Mesendoderm (in vitro differentiated cells): ENCODE data around the gene CHCHD3.

Experiments used
- DNase-seq: peaks from one replicate; pipeline ENCODE4 v3.0.0; 2013
- H2AK5ac ChIP-seq: 2 replicates; pipeline ENCODE4 v1.6.1; 2013; ENCODE audit warnings: low read length, inconsistent platforms
- H2BK120ac ChIP-seq: 2 replicates; pipeline ENCODE4 v1.6.1; 2013; ENCODE audit warnings: low read depth, mild to moderate bottlenecking, low read length, moderate library complexity, mixed read lengths
- H2BK15ac ChIP-seq: replicated peaks from 2 replicates; pipeline ENCODE4 v1.6.1; 2013; ENCODE audit warnings: low read depth, mild to moderate bottlenecking, moderate library complexity
- H2BK5ac ChIP-seq: 2 replicates; pipeline ENCODE4 v1.6.1; 2013; ENCODE audit warnings: low read length, inconsistent platforms
- H3K18ac ChIP-seq: 2 replicates; pipeline ENCODE4 v1.6.1; 2013; ENCODE audit warnings: mild to moderate bottlenecking, low read length, mixed read lengths
- H3K23ac ChIP-seq: one replicate; pipeline ENCODE4 v1.6.1; 2013; ENCODE audit warnings: low read length
- H3K27ac ChIP-seq: 2 replicates; pipeline ENCODE4 v1.5.1; 2013; ENCODE audit warnings: low read depth, mild to moderate bottlenecking, inconsistent platforms, low read length, moderate library complexity
- H3K27me3 ChIP-seq: 2 replicates; pipeline ENCODE4 v1.6.1; 2013; ENCODE audit warnings: low read length, control low read depth, mild to moderate bottlenecking, inconsistent platforms; ENCODE audit not compliant: insufficient read depth, poor library complexity
- H3K36me3 ChIP-seq: 2 replicates; pipeline ENCODE4 v1.6.1; 2013; ENCODE audit warnings: low read length, inconsistent platforms; ENCODE audit not compliant: control insufficient read depth, insufficient read depth
- H3K4ac ChIP-seq: one replicate; pipeline ENCODE4 v1.6.1; 2013; ENCODE audit warnings: low read depth, mild to moderate bottlenecking, low read length, moderate library complexity
- H3K4me1 ChIP-seq: 2 replicates; pipeline ENCODE4 v1.6.1; 2013; ENCODE audit warnings: low read depth, low read length, inconsistent platforms; ENCODE audit not compliant: control insufficient read depth
- H3K4me2 ChIP-seq: 2 replicates; pipeline ENCODE4 v1.6.1; 2013; ENCODE audit warnings: low read length
- H3K4me3 ChIP-seq: 2 replicates; pipeline ENCODE4 v1.5.1; 2013; ENCODE audit warnings: mild to moderate bottlenecking, low read length
- H3K56ac ChIP-seq: one replicate; pipeline ENCODE4 v1.6.1; 2013; ENCODE audit warnings: low read length
- H3K79me1 ChIP-seq: 2 replicates; pipeline ENCODE4 v1.6.1; 2013; ENCODE audit warnings: low read length, inconsistent platforms
- H3K79me2 ChIP-seq: 2 replicates; pipeline ENCODE4 v1.6.1; 2013; ENCODE audit warnings: mild to moderate bottlenecking, low read length; ENCODE audit not compliant: control insufficient read depth, insufficient read depth
- H3K9ac ChIP-seq: 2 replicates; pipeline ENCODE4 v1.6.1; 2013; ENCODE audit warnings: low read length, inconsistent platforms
- H4K5ac ChIP-seq: one replicate; pipeline ENCODE4 v1.6.1; 2013; ENCODE audit warnings: low read length
- H4K8ac ChIP-seq: one replicate; pipeline ENCODE4 v1.6.1; 2013; ENCODE audit warnings: low read depth, mild to moderate bottlenecking, control low read depth, low read length, moderate library complexity
- WGBS: extraction: QIAGEN DNeasy Blood & Tissue Kit; methylation state at CpG from one replicate; pipeline ENCODE4 v1.1.7; 2013; ENCODE audit warnings: low lambda C conversion rate, missing lambda C conversion rate; ENCODE audit not compliant: insufficient coverage; ENCODE audit errors: extremely low coverage; 5-methylcytosine and 5-hydroxymethylcytosine counted together

CHCHD3 gene

GRCh38 chr7:132993377-132994013 is 88.4 kb downstream of the CHCHD3 start:
- Histone ChIP-seq H3K4me3 (no peak overlapping the region), H3K4me1 (peaks cover 7% of the 10 kb centered on the region), H2BK120ac (no peak overlapping the region), H2AK5ac (no peak overlapping the region), H3K9ac (no peak overlapping the region), H3K27me3 (no peaks in the 10 kb centered on the region), H3K23ac (no peak overlapping the region), H3K18ac (no peak overlapping the region), H3K79me2 (peaks cover 12% of the 10 kb centered on the region), H4K8ac (no peak overlapping the region), H2BK15ac (no peak overlapping the region), H3K79me1 (peaks cover 9% of the 10 kb centered on the region), H3K4me2 (no peak overlapping the region), H4K5ac (no peak overlapping the region), H3K36me3 (no peaks in the 10 kb centered on the region), H3K56ac (no peak overlapping the region), H3K4ac (no peak overlapping the region), H2BK5ac (no peak overlapping the region), H3K27ac (no peak overlapping the region)
- peak; percentile 24 for DNase-seq
- no CpG with 5 or more reads among the region's 5 CpGs for WGBS

- Histone ChIP-seq H2AK5ac (no peak overlapping the region), H3K9ac (no peak overlapping the region), H3K4me2 (no peak overlapping the region), H3K36me3 (no peaks in the 10 kb centered on the region), H2BK5ac (no peak overlapping the region), H3K79me1 (peaks cover 11% of the 10 kb centered on the region), H3K4me1 (peaks cover 7% of the 10 kb centered on the region), H3K23ac (no peak overlapping the region), H3K27me3 (no peaks in the 10 kb centered on the region), H2BK15ac (no peak overlapping the region), H4K8ac (no peak overlapping the region), H3K4ac (no peak overlapping the region), H3K79me2 (peaks cover 12% of the 10 kb centered on the region), H3K56ac (no peak overlapping the region), H2BK120ac (no peak overlapping the region), H3K18ac (peak overlapping the region; percentile 65), H3K4me3 (no peak overlapping the region), H3K27ac (no peak overlapping the region), H4K5ac (no peak overlapping the region)
- no CpG with 5 or more reads among the region's 9 CpGs for WGBS
- DNase-seq: peak; percentile 35
Observed at GRCh38 chr7:132991615-132992587, 90.0 kb downstream of the CHCHD3 start.

GRCh38 chr7:132988117-132988516 is 93.8 kb downstream of the CHCHD3 start:
- no peak overlapping the region for H2BK120ac ChIP-seq
- no peak overlapping the region for H3K56ac ChIP-seq
- WGBS: no CpG with 5 or more reads among the region's 1 CpG
- H3K4me2 ChIP-seq: no peak overlapping the region
- H2BK15ac ChIP-seq: no peak overlapping the region
- no peak overlapping the region for H3K18ac ChIP-seq
- peaks cover 5% of the 10 kb centered on the region for H3K79me2 ChIP-seq
- H3K79me1 ChIP-seq: peaks cover 10% of the 10 kb centered on the region
- no peak overlapping the region for H4K8ac ChIP-seq
- no peak overlapping the region for H3K4me3 ChIP-seq
- no peaks in the 10 kb centered on the region for H3K27me3 ChIP-seq
- no peak overlapping the region for H3K27ac ChIP-seq
- no peak overlapping the region for H2AK5ac ChIP-seq
- no peak for DNase-seq
- H4K5ac ChIP-seq: no peak overlapping the region
- peaks cover 2% of the 10 kb centered on the region for H3K4me1 ChIP-seq
- H2BK5ac ChIP-seq: no peak overlapping the region
- H3K4ac ChIP-seq: no peak overlapping the region
- no peak overlapping the region for H3K23ac ChIP-seq
- no peak overlapping the region for H3K9ac ChIP-seq
- no peaks in the 10 kb centered on the region for H3K36me3 ChIP-seq

GRCh38 chr7:132980402-132980801 is 101.5 kb downstream of the CHCHD3 start:
- Histone ChIP-seq H3K27ac (no peak overlapping the region), H2BK120ac (no peak overlapping the region), H2BK5ac (no peak overlapping the region), H3K4me3 (no peak overlapping the region), H3K4me2 (no peak overlapping the region), H4K8ac (no peak overlapping the region), H3K79me2 (peaks cover 3% of the 10 kb centered on the region), H4K5ac (no peak overlapping the region), H3K56ac (no peak overlapping the region), H3K36me3 (no peaks in the 10 kb centered on the region), H3K9ac (no peak overlapping the region), H3K23ac (no peak overlapping the region), H2BK15ac (no peak overlapping the region), H2AK5ac (no peak overlapping the region), H3K18ac (no peak overlapping the region), H3K27me3 (no peaks in the 10 kb centered on the region), H3K79me1 (peaks cover 6% of the 10 kb centered on the region), H3K4me1 (no peaks in the 10 kb centered on the region), H3K4ac (no peak overlapping the region)
- DNase-seq: no peak
- WGBS: no CpG with 5 or more reads among the region's 1 CpG

GRCh38 chr7:132979524-132979923 is 102.4 kb downstream of the CHCHD3 start:
- no peaks in the 10 kb centered on the region for H3K27me3 ChIP-seq
- no peak overlapping the region for H2BK5ac ChIP-seq
- peaks cover 3% of the 10 kb centered on the region for H3K79me2 ChIP-seq
- H3K27ac ChIP-seq: no peak overlapping the region
- no peak overlapping the region for H2BK15ac ChIP-seq
- no peak overlapping the region for H3K4me3 ChIP-seq
- no peak for DNase-seq
- no peak overlapping the region for H3K56ac ChIP-seq
- no peak overlapping the region for H3K4ac ChIP-seq
- H3K9ac ChIP-seq: no peak overlapping the region
- no peak overlapping the region for H3K23ac ChIP-seq
- H4K5ac ChIP-seq: no peak overlapping the region
- no peak overlapping the region for H3K18ac ChIP-seq
- no peak overlapping the region for H3K4me2 ChIP-seq
- H3K4me1 ChIP-seq: no peaks in the 10 kb centered on the region
- H2AK5ac ChIP-seq: no peak overlapping the region
- H4K8ac ChIP-seq: no peak overlapping the region
- no peaks in the 10 kb centered on the region for H3K36me3 ChIP-seq
- no peak overlapping the region for H2BK120ac ChIP-seq
- peaks cover 6% of the 10 kb centered on the region for H3K79me1 ChIP-seq
